H7 (cell line): ENCODE data around the gene UBFD1. TPM values are rescaled to one million over a fixed set of nuclear protein-coding genes. Genes with fewer than 3 reads are reported as not detected.
"Not testable (repeated sequence)": the region's sequence is repeated elsewhere in the genome, so short reads cannot be mapped to it uniquely, and the experiment has no call there.

Experiments used
- DNase-seq: peaks from one replicate; pipeline ENCODE4 v3.0.0; 2012
- H3K27me3 ChIP-seq: 2 replicates; pipeline ENCODE4 v1.6.0; 2011; ENCODE audit warnings: mild to moderate bottlenecking, low read length; ENCODE audit not compliant: control insufficient read depth, insufficient read depth
- H3K36me3 ChIP-seq: replicated peaks from 2 replicates; pipeline ENCODE4 v1.5.1; 2011; ENCODE audit warnings: low read length; ENCODE audit not compliant: control insufficient read depth, insufficient read depth
- H3K4me3 ChIP-seq: 2 replicates; pipeline ENCODE4 v1.5.1; 2011; ENCODE audit warnings: low read depth, mild to moderate bottlenecking, control low read depth, low read length, moderate library complexity; ENCODE audit not compliant: insufficient read depth
- total RNA-seq: library from RNA; depleted of rRNA; stranded (reverse); fragments of >200 nt; shearing (Covaris generic); gene quantifications from 2 replicates; pipeline ENCODE4 v1.2.3, GENCODE V29; 2014

The UBFD1 gene
- total RNA-seq, 1 experiment from 2014 or later, result 68.2 TPM

DNA sequence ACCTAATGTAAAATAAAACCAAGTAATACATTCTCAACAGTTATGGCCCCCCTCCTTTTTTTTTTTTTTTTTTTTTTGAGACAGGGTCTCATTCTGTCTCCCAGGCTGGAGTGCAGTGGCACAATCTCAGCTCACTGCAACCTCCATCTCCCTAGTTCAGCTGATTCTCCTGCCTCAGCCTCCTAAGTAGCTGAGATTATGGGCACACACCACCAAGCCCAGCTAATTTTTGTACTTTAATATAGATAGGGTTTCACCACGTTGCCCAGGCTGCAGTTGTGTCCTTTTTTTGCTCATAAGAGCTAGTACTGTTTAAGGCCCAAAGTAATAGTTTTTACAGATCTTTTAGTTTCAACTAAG is 18.6 kb upstream of the UBFD1 start:
- no peaks in the 10 kb centered on the region for H3K27me3 ChIP-seq
- peaks cover 22% of the 10 kb centered on the region for H3K36me3 ChIP-seq
- H3K4me3 ChIP-seq, result no peak overlapping the region
- DNase-seq, result no peak

DNA sequence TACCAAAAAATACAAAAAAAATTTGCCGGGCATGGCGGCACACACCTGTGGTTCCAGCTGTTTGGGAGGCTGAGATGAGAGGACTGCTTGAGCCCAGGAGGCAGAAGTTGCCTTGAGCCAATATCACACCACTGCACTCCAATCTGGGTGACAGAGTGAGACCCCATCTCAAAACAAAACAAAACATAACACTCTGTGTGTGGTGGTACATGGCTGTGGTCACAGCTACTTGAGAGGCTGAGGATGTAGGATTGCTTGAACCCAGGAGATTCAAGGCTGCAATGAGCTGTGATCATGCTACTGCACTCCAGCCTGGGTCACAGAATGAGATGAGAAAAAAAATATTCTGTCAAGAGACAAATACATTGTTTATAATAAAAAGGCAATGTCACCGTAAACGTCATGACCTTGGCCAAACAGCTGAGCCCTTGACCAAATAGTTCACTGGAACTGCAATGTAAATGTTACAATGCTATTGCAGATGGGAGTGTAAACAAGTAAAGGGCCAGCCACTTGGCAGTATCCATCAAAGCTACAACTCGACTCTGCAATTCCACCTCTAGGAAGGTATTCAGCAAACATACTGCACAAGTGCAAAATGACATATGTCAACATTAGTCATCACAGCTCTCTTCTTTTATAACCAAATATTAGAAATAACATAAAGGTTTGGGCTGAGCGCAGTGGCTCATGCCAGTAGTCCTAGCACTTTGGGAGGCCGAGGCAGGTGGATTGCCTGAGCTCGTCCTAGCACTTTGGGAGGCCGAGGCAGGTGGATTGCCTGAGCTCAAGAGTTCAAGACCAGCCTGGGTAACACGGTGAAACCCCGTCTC is 17.3 kb upstream of the UBFD1 start:
- no peak for DNase-seq
- Histone ChIP-seq H3K27me3 (no peaks in the 10 kb centered on the region), H3K36me3 (peaks cover 22% of the 10 kb centered on the region), H3K4me3 (no peak overlapping the region)

DNA sequence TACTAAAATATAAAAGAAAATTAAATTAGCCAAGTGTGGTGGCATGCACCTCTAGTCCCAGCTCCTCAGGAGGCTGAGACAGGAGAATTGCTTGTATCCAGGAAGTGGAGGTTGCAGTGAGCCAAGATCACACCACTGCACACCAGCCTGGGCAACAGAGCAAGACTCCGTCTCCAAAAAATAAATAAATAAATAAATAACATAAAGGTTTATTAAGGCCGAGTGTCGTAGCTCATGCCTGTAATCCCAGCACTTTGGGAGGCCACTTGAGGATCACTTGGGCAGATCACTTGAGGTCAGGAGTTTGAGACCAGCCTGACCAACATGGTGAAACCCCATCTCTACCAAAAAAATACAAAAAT is 16.7 kb upstream of the UBFD1 start:
- H3K36me3 ChIP-seq, result peaks cover 24% of the 10 kb centered on the region

DNA sequence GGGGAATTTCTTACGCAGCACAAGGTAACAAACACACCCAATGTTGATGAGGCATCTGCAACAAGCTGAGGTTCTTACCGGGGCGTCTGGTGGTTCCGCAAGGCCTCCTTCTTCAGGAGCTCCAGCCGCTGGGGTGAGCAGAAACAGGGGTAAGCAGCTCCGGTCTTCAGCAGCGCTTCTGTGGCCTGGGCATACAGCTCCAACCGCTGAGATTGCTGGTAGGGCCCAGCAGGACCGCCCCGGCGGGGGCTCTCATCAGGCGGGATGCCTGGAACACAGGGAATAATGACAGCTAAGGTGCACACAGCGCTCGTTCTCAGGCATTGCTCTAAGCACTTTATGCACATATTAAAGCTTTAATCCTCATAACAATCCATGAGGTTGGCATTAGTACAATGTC is 13.1 kb upstream of the UBFD1 start:
- peaks cover 34% of the 10 kb centered on the region for H3K36me3 ChIP-seq
- H3K4me3 ChIP-seq, result no peak overlapping the region

More for the DNA sequence above, 16.7 kb upstream of the UBFD1 start:
- not testable (repeated sequence) for H3K4me3 ChIP-seq, DNase-seq, H3K27me3 ChIP-seq

DNA sequence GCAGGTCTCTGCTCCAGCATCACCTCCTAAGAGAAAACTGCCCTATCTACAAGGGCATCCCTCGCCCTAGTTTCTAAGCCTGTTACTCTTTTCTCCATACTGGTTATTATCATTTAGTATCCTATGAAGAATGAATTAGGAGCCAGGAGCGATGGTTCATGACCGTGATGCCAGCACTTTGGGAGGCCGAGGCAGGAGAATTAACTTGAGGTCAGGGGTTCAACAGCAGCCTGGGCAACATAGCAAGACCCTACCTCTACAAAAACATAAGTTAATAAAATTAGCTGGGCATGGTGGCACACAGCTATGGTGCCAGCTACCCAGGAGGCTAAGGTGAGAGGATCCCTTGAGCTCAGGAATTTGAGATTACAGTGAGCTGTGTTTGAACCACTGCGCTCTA is 7.6 kb upstream of the UBFD1 start:
- H3K27me3 ChIP-seq, result no peaks in the 10 kb centered on the region
- peaks cover 37% of the 10 kb centered on the region for H3K36me3 ChIP-seq
- H3K4me3 ChIP-seq, result no peak overlapping the region
- no peak for DNase-seq

More for the DNA sequence above, 13.1 kb upstream of the UBFD1 start:
- DNase-seq, result peak; percentile 14
- no peaks in the 10 kb centered on the region for H3K27me3 ChIP-seq

DNA sequence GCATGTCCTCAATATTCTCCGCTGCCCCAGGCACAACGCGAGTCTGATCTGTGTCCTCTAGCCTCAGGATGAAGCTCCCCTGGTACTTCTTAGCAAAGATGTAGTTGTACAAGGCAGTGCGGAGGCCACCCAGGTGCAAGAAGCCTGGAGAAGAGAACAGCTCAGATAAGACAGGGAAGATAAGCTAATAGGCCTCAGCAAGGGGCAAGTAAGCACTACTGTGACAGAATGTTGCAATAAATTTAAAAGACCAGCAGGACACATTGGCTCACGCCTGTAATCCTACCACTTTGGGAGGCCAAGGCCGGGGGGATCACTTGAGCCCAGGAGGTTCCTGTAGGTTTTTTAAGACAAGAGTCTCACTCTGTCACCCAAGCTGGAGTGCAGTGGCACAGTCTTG is 5.4 kb upstream of the UBFD1 start:
- Histone ChIP-seq H3K27me3 (no peaks in the 10 kb centered on the region), H3K4me3 (no peak overlapping the region), H3K36me3 (peaks cover 26% of the 10 kb centered on the region)
- no peak for DNase-seq

DNA sequence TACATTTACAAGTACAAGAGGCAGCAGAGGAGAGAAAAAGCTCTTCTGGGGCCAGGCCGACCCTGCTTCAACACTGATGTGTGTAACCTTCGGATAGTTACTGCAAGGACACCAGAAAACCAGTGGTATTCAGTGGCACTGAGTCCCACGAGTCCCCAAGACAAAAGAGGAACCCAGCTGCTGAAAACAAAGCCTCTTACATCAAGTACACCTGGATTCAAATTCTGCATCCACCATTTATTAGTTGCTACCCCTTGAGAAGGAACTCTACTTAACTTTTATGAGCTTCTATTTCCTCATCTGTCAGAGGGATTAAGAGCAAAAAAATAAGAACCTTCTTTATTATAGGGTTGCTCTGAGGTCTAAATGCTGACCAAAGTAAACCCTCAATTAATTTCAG is 3.0 kb upstream of the UBFD1 start:
- Histone ChIP-seq H3K4me3 (no peak overlapping the region), H3K27me3 (no peaks in the 10 kb centered on the region), H3K36me3 (peaks cover 19% of the 10 kb centered on the region)
- no peak for DNase-seq

DNA sequence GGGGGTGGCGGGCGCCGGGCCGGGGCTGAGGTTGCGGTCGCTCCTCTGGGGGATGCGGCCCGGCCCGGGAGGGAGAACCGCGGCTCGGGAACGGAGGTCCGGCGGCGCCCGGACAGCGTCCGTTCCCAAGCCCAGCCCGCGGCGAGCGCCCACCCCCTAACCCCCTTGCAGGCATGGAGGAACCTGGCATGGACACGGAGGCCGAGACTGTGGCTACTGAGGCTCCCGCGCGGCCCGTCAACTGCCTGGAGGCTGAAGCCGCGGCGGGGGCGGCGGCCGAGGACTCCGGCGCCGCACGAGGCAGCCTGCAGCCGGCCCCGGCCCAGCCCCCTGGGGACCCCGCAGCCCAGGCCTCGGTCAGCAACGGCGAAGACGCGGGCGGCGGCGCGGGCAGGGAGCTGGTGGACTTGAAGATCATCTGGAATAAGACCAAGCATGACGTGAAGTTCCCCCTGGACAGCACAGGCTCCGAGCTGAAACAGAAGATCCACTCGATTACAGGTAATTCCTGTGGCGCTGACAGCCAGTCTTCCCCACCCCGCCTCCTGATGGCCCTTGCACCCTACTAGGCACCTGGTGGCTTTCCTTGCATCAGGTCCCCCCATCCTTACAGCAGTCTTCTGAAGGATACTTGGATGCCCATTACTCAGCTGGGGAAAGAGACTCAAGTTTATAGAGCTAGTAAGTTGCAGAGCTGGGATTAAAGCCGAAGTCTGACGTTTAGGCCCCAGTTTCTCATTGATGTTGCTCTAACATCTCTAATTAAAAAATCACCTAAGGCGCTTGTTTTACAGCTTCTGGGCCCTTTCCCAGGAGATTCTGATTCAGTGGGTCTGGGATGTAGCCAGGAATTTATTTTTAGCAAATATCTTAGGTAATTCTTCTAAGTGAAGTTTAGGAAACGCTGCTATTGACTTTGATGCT is 514 bp downstream of the UBFD1 start:
- Histone ChIP-seq H3K36me3 (peaks cover 23% of the 10 kb centered on the region), H3K27me3 (no peaks in the 10 kb centered on the region), H3K4me3 (peak overlapping the region; percentile 88)
- no peak for DNase-seq

DNA sequence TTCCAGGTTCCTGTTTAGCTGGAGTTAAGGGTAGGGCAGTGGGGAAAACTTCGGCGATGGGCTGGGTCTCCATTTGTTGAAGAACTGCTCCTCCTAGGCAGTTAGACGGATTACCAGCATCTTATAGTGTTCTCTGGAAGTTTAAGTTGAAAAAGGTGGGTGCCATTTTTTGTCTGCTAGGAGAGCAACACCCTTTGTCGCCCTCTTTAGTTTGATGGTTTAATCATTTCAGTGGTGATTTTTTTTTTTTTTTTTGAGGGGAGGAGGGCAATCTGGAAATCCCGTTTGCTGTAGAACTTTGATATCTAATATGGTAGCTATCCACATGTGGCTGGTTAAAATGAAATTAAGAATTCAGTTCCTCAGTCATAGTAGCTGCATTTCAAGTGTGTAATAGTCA is 4.1 kb downstream of the UBFD1 start:
- no peaks in the 10 kb centered on the region for H3K27me3 ChIP-seq
- H3K4me3 ChIP-seq, result no peak overlapping the region
- peaks cover 42% of the 10 kb centered on the region for H3K36me3 ChIP-seq
- DNase-seq, result no peak

DNA sequence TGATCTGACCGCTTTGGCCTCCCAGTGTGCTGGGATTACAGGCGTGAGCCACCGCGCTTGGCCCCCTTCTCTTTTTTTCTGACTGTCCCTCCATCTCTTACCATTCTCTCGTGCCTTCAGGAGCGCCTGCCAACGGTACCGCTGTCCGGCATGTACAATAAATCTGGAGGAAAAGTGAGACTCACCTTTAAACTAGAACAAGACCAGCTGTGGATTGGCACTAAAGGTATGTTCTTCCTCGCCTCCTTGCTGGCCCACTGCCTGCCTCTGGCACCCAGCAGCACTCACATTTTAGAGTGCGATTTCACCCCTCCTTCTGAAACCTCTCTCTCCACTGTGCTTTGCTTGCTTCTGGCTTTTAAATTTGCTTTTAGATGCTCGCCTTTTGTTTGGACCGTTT is 5.0 kb downstream of the UBFD1 start:
- Histone ChIP-seq H3K27me3 (no peaks in the 10 kb centered on the region), H3K36me3 (peaks cover 48% of the 10 kb centered on the region), H3K4me3 (no peak overlapping the region)
- DNase-seq, result no peak

DNA sequence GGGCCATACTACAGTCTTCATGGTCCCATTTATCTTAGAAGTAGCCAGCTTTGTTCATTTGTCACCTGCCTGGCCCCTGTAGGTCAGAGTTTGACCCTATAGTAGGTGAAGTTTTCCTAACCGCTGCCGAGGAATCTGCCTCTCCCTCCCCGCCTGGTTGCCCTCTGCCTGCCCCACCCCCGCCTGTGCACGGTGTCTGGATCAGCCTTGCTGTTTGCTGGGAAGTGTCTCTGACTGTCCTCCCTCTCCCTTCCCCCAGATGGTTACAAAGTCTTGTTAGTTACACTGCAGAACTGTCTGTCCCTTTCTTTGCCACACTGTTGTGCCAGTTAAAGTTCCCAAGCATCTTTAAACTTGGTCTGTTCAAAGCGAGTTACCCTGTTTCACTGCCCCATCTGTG is 5.7 kb downstream of the UBFD1 start:
- H3K4me3 ChIP-seq, result no peak overlapping the region
- H3K36me3 ChIP-seq, result peaks cover 52% of the 10 kb centered on the region
- DNase-seq, result no peak
- H3K27me3 ChIP-seq, result no peaks in the 10 kb centered on the region

DNA sequence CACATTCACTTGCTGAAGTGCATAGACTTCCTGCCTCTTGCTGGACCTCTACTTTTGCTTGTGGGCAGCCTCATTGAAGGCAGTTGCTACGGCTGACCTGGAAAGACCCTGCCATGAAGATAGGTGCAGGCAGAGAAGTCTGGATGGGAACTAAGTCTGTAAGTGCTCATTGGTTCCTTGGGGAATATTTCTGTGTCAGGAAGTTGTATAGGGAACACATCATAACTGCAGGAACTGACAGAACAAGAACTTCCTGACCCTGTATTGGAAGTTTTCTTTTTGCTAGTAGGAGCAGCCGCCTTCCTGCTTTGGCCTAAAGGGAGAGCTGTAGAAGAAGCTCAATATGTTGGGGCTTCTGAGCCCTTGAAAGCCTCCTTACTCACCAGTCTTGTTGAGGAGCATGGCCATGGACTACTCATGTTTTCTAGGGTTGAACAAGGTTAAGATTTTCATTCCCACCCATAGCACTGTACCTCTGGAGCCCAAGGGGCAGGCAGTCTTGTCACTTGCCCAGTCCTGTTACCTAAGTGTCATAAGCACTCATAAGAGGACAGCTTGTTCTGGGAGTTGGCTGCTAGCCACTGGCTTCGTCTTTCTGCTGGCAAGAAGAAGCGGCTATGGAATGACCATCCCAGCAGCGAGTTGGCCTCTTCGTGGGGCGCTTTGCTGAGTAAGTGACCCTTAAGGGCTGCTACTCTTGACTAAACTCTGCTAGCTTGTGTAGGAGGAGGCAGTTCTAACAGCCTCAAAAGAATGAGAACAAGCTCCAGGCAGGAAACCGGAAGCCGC is 7.2 kb downstream of the UBFD1 start:
- H3K4me3 ChIP-seq, result no peak overlapping the region
- DNase-seq, result no peak
- H3K27me3 ChIP-seq, result no peaks in the 10 kb centered on the region
- peaks cover 49% of the 10 kb centered on the region for H3K36me3 ChIP-seq

DNA sequence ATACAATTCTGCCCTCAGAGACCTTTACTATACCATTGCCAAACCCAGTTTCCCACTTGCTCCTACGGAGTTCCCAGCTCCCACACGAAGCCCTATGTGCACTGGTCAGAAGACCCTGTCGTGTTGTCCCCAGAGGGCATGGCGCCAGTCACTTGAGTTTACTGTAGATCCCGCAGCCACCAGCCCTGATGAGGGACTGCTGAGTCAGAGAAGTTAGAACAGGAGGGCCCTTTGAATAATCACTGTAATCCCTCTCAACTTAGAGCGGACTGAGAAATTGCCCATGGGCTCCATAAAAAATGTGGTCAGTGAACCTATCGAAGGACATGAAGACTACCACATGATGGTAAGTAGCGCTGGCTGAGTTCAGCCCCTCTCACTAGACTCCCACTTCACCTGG is 9.2 kb downstream of the UBFD1 start:
- Histone ChIP-seq H3K4me3 (no peak overlapping the region), H3K27me3 (no peaks in the 10 kb centered on the region), H3K36me3 (peaks cover 42% of the 10 kb centered on the region)
- no peak for DNase-seq

DNA sequence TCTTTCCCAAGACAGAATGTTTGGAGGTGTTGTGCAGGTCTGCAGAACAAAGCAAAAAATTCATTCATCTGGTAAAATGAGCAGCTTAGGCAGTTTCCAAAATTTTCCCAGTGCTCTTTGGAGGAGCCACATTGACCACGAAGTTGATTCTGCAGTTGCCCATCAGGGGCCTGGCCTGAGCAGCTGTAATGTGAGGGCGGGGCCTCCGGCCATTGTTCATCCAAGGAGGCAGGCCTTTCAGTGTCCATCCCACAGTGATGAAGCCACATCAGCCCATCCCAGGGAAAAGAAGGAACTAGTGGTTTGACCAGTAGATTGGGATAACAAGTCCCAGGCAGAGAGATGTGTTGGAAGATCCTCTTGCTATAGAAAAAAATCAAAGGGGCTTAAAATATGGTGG is 10.1 kb downstream of the UBFD1 start:
- H3K4me3 ChIP-seq, result no peak overlapping the region
- no peak for DNase-seq
- H3K36me3 ChIP-seq, result peaks cover 44% of the 10 kb centered on the region
- H3K27me3 ChIP-seq, result no peaks in the 10 kb centered on the region
